Adrenal gland (tissue), 12 donors: ENCODE results near the gene PRR7. TPM values are rescaled to one million over a fixed set of nuclear protein-coding genes. Genes with fewer than 3 reads are reported as not detected.

Source experiments
- DNase-seq, 7 donors: peaks; one replicate each; pipeline ENCODE4 v3.0.0-alpha.2; 2019 to 2020
- H3K27ac ChIP-seq, 5 donors: fragments of 200-600 bp; sonication (generic) in 4 of 5; 1 replicate in 3 of 5; 2 replicates in 2 of 5; pipeline versions ENCODE4 v1.5.1 to v1.8.0; 2016 to 2020; ENCODE audit warnings: mild to moderate bottlenecking in 1 of 5
- H3K27me3 ChIP-seq: fragments of 200-600 bp; 2 replicates; pipeline ENCODE4 v1.8.0; 2021
- H3K36me3 ChIP-seq, 2 donors: fragments of 200-600 bp; replicated peaks in 1 of 2; 1 replicate in 1 of 2; 2 replicates in 1 of 2; pipeline versions ENCODE4 v1.5.1 to v1.8.0; 2018 to 2022
- H3K4me1 ChIP-seq, 2 donors: fragments of 200-600 bp; replicated peaks in 1 of 2; 1 replicate in 1 of 2; 2 replicates in 1 of 2; pipeline versions ENCODE4 v1.5.1 to v1.8.0; 2018 to 2021
- H3K4me3 ChIP-seq, 4 donors: fragments of 200-600 bp; sonication (generic) in 3 of 4; one replicate each; pipeline ENCODE4 v1.5.1; 2016 to 2018
- H3K9me3 ChIP-seq, 3 donors: fragments of 200-600 bp; sonication (generic) in 1 of 3; replicated peaks in 1 of 3; 1 replicate in 2 of 3; 2 replicates in 1 of 3; pipeline versions ENCODE4 v1.5.1 to v1.8.0; 2016 to 2021
- POLR2A ChIP-seq, 2 donors: fragments of 450-650 bp; IDR thresholded peaks; one replicate each; pipeline ENCODE4 v1.6.1; 2017; ENCODE audit warnings: antibody characterized with exemption in 2 of 2, mild to moderate bottlenecking in 2 of 2, moderate library complexity in 1 of 2
- WGBS, 4 donors: extraction: QIAGEN DNeasy Blood & Tissue Kit in 2 of 4; methylation state at CpG; one replicate each; pipeline versions ENCODE4 v1.1.5 to v1.1.7; 2013 to 2017; 5-methylcytosine and 5-hydroxymethylcytosine counted together
- intact Hi-C, 2 donors: fragments of 100-400 bp; cut with DNase I; formaldehyde crosslinking; loops; one replicate each; pipeline versions ENCODE4 v1.14.1 to v1.15.0; 2022 to 2023
- polyA plus RNA-seq, 3 donors: library from polyadenylated mRNA; stranded (reverse); fragments of 200-250 nt in 2 of 3; fragments of 350-450 nt in 1 of 3; fragmentation: Illumina TruSeq in 1 of 3; extraction: RNeasy Lipid Tissue Mini Kit (QIAGEN cat#74804) in 1 of 3; gene quantifications; one replicate each; pipeline ENCODE4 v1.2.3, GENCODE V29; 2013 to 2014
- total RNA-seq, 9 donors: library from RNA; depleted of rRNA in 4 of 9; stranded (reverse); fragments of >200 nt in 4 of 9; fragments of 120-200 nt in 1 of 9; fragmentation: NEBNext Ultra II Directional in 1 of 9; extraction: Animal tissue kit (Norgen Biotek cat#: 25700) in 1 of 9; gene quantifications; one replicate each; pipeline versions ENCODE4 v1.1.0 to v1.2.4, GENCODE V29; 2013 to 2023
- TF ChIP-seq, protein P1 (sequence below), 6 experiments: fragments of 450-650 bp in 4 of 6; fragments of 200-600 bp in 2 of 6; sonication (generic) in 1 of 6; IDR thresholded peaks; 1 replicate in 5 of 6; 2 replicates in 1 of 6; pipeline versions ENCODE4 v1.5.1 to v1.8.0; 2016 to 2021; ENCODE audit warnings: antibody characterized with exemption in 6 of 6, mild to moderate bottlenecking in 2 of 6, moderate library complexity in 1 of 6
- donor health status: healthy with polysubstance abuse.
- donor health status: Bipolar disorder and iron deficiency.
- donor health status: DM: yes; HTN: yes; CAD: no.
- donor health status: DM: no; HTN: no; CAD: no.
- donor health status: DM: no; HTN: no; CAD: no.
- donor health status: DM: yes; HTN: yes; CAD: no.

Gene PRR7
- total and polyA plus RNA-seq, 12 donors = 0.55 to 13.5 (median 6.1) TPM; not detected in 1

DNA sequence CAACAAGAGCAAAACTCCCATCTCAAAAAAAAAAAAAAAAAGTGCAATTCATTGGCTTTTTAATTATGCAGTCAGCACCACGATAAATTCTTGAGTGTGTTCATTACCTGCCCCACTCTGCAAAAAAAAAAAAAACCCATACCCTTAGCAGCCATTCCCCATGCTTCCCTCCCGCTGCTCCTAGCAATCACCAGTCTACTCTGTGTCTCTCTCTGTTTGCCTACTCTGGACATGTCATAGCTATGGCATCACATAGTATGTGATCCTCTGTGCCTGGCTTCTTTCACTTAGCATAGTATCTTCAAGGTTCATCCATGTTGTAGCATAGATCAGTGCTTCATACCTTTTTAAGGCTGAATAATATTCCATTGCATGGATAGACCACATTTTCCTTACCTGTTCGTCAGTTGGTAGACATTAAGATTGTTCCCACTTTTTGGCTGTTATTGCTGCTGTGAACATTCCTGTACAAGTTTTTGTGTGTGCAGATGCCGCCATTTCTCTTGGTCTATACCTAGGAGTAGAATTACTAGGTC lies 7.0 kb upstream of the PRR7 start:
- 87 to 99% (median 97%) methylated on average over 4 of the region's 4 CpGs for WGBS, 4 donors
- peak overlapping the region in 1 of 5 donors; percentile 51 for H3K27ac ChIP-seq
- no peak overlapping the region for H3K4me3 ChIP-seq
- no peaks in the 10 kb centered on the region for H3K9me3 ChIP-seq
- peaks cover 0 to 31% of the 10 kb centered on the region in 2 donors for H3K36me3 ChIP-seq
- no peaks in the 10 kb centered on the region for H3K27me3 ChIP-seq
- H3K4me1 ChIP-seq = peaks cover 0 to 4% of the 10 kb centered on the region in 2 donors
- intact Hi-C loops = no loop called here
- no peak for TF ChIP-seq POLR2A (IDR thresholded peaks at IDR 0.05)
- TF ChIP-seq, protein P1, sequence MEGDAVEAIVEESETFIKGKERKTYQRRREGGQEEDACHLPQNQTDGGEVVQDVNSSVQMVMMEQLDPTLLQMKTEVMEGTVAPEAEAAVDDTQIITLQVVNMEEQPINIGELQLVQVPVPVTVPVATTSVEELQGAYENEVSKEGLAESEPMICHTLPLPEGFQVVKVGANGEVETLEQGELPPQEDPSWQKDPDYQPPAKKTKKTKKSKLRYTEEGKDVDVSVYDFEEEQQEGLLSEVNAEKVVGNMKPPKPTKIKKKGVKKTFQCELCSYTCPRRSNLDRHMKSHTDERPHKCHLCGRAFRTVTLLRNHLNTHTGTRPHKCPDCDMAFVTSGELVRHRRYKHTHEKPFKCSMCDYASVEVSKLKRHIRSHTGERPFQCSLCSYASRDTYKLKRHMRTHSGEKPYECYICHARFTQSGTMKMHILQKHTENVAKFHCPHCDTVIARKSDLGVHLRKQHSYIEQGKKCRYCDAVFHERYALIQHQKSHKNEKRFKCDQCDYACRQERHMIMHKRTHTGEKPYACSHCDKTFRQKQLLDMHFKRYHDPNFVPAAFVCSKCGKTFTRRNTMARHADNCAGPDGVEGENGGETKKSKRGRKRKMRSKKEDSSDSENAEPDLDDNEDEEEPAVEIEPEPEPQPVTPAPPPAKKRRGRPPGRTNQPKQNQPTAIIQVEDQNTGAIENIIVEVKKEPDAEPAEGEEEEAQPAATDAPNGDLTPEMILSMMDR (IDR thresholded peaks at IDR 0.05) = no peak
- DNase-seq = no peak

DNA sequence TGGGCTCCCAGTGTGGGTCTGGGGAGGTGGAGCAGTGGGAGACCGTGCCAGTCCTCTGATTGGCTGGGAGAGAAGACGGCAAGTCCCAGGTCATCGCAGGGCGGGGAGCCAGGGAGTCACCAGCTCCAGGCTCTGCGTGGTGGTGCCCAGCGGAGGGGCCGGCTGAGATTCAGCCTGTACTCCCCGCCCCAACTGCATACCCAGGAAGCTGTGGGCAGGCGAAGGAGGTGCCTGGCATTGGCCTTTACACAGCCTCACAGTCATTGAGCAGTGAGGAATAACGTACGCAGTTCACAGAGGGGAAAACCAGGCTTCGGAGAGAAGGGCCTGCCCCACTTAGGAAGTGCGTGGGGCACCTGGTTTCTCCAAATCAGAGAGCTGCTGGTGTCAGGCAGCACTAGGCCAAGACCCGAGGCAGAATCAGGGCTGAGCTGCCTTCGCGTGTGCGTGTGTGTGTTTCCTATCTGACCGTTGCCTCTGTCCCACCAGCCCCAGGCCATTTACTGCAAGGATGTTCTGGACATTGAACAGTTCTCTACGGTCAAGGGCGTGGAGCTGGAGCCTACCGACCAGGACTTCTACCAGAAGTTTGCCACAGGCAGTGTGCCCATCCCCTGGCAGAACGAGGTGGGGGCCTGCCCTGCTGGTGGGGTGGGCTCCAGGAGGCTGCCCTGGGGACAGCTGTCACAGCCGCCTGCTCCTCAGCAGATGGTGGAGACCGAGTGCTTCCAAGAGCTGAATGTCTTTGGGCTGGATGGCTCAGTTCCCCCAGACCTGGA lies 6.2 kb upstream of the PRR7 start:
- Histone ChIP-seq H3K4me3 (no peak overlapping the region), H3K4me1 (peaks cover 0 to 4% of the 10 kb centered on the region in 2 donors), H3K36me3 (peaks cover 0 to 24% of the 10 kb centered on the region in 2 donors), H3K9me3 (no peaks in the 10 kb centered on the region), H3K27ac (peak overlapping the region in 1 of 5 donors; percentile 51), H3K27me3 (no peaks in the 10 kb centered on the region)
- intact Hi-C loops = no loop called here
- TF ChIP-seq POLR2A (IDR thresholded peaks at IDR 0.05) = no peak
- TF ChIP-seq, protein P1 (IDR thresholded peaks at IDR 0.05) = no peak
- 71 to 91% (median 89%) methylated on average over 7 to 24 of the region's 24 CpGs for WGBS, 4 donors
- DNase-seq = peak in 1 of 7 donors; percentile 75

DNA sequence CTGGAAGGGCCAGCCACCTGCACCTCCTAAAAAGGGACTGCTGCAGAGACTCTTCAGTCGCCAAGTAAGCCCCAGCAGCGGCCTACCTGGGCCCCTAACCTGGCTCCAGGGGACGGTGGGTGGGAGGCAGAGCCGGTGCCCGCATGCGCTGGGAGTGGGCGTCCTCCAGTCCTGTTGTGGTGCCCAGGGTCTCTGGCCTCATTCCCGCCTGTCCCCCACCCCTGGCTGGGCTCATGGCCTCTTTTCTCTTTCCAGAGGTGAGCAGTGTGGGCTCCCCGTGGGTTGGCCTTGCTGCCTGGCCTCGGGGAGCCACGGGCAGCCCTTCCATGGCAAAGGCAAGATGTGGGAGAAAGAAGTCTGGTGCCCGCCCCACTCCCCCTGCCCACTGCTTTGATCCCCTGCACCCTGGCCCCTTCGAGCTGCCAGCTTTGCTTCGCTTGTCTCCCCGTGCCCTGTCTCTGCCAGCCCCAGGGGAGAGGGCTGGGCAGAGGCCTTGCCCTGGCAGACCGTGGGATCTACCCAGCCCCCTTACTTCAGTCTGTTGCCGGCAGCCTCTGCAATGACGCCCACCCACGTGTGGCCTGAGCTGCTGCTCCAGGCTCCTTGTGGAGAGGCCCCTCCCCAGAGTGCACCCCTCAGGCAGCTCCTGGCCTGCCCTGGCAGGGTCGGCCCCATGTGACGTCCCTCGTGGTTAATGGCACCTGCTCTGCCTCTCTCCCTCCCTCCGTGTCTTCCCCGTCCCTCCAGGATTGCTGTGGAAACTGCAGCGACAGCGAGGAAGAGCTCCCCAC lies 5.4 kb upstream of the PRR7 start:
- Histone ChIP-seq H3K36me3 (peaks cover 0 to 16% of the 10 kb centered on the region in 2 donors), H3K27ac (no peak overlapping the region), H3K4me3 (no peak overlapping the region), H3K4me1 (peaks cover 1 to 3% of the 10 kb centered on the region in 2 donors), H3K9me3 (no peaks in the 10 kb centered on the region), H3K27me3 (no peaks in the 10 kb centered on the region)
- WGBS, 4 donors = 85 to 93% (median 89%) methylated on average over 6 to 26 of the region's 26 CpGs
- intact Hi-C loops = no loop called here
- no peak for TF ChIP-seq POLR2A (IDR thresholded peaks at IDR 0.05)
- TF ChIP-seq, protein P1 (IDR thresholded peaks at IDR 0.05) = no peak
- peak in 1 of 7 donors; percentile 11 for DNase-seq
